NOMO-1 treated with DMSO at 0.1 percent for 48 hours (cell line): Measurements from ENCODE around the gene PCDH1.

ENCODE experiments used
- DNase-seq: peaks from one replicate; lab custom pipeline; 2025; ENCODE audit not compliant: unreplicated experiment; lab: John Stamatoyannopoulos, UW

PCDH1 gene

GRCh38 chr5:141856037-141856790 is 22.0 kb downstream of the PCDH1 start:
- no peak for DNase-seq

- no peak for DNase-seq
Observed at GRCh38 chr5:141855265-141856036, 22.8 kb downstream of the PCDH1 start.

- DNase-seq = no peak
Observed at GRCh38 chr5:141853895-141854626, 24.1 kb downstream of the PCDH1 start.

- DNase-seq = no peak
Observed at GRCh38 chr5:141852448-141852847, 25.8 kb downstream of the PCDH1 start.

GRCh38 chr5:141851195-141851874 is 26.9 kb downstream of the PCDH1 start:
- DNase-seq = no peak

- DNase-seq = no peak
Observed at GRCh38 chr5:141850786-141851185, 27.4 kb downstream of the PCDH1 start.

- no peak for DNase-seq
Observed at GRCh38 chr5:141850244-141850768, 27.9 kb downstream of the PCDH1 start.

- DNase-seq = peak; percentile 60
Observed at GRCh38 chr5:141849415-141850243, 28.6 kb downstream of the PCDH1 start.

GRCh38 chr5:141848744-141849414 is 29.3 kb downstream of the PCDH1 start:
- peak; percentile 27 for DNase-seq

- no peak for DNase-seq
Observed at GRCh38 chr5:141846031-141846430, 32.2 kb downstream of the PCDH1 start.

GRCh38 chr5:141845371-141845851 is 32.8 kb downstream of the PCDH1 start:
- DNase-seq = peak; percentile 40

GRCh38 chr5:141844414-141845097 is 33.7 kb downstream of the PCDH1 start:
- no peak for DNase-seq

- DNase-seq = no peak
Observed at GRCh38 chr5:141843156-141843927, 34.9 kb downstream of the PCDH1 start.

- no peak for DNase-seq
Observed at GRCh38 chr5:141841378-141842180, 36.6 kb downstream of the PCDH1 start.

GRCh38 chr5:141840826-141841360 is 37.3 kb downstream of the PCDH1 start:
- no peak for DNase-seq

- DNase-seq = no peak
Observed at GRCh38 chr5:141840280-141840812, 37.9 kb downstream of the PCDH1 start.
